Measurements from ENCODE around the gene TIFAB. TPM values are rescaled to one million over a fixed set of nuclear protein-coding genes. Genes with fewer than 3 reads are reported as not detected.

TIFAB gene
- polyA plus RNA-seq, 2 of the 4 experiments (the other 2 are of a cell fraction) = not detected

GRCh38 chr5:135471726-135472125 is 19.6 kb upstream of the TIFAB start (continued):
- no peak for TF ChIP-seq ELK1 (IDR thresholded peaks at IDR 0.05; ENCODE audit: low read depth, low read length)
- TF ChIP-seq SREBF2 (IDR thresholded peaks at IDR 0.05) = no peak
- no peak for TF ChIP-seq MAZ (IDR thresholded peaks at IDR 0.05; ENCODE audit: borderline replicate concordance, low read depth, low read length)
- no peak for TF ChIP-seq HDAC2 (IDR thresholded peaks at IDR 0.05)
- TF ChIP-seq GATA3 (IDR thresholded peaks at IDR 0.05; ENCODE audit: borderline replicate concordance) = no peak

- DNase-seq (ENCODE audit: low read depth in 1 of 2, low spot score in 1 of 2) = no peak
- ChIA-PET CTCF (interaction anchor here (0.6 to 37.5 kb wide), 6 partner anchors 12 to 349 kb away, joined by 3 to 1932 read pairs (median 4); no protein-coding TSS in a partner anchor), POLR2A (no interaction called here)
- ATAC-seq = no peak
- TF ChIP-seq JUNB (IDR thresholded peaks at IDR 0.05) = no peak
- TF ChIP-seq KDM1A (IDR thresholded peaks at IDR 0.05; ENCODE audit: low read depth) = no peak
- no peak for TF ChIP-seq HOXB5 (CRISPR knock-in tag; IDR thresholded peaks at IDR 0.05)
- TF ChIP-seq CBX2 (IDR thresholded peaks at IDR 0.05; ENCODE audit: borderline replicate concordance, low read depth) = no peak
- TF ChIP-seq ELK1 (IDR thresholded peaks at IDR 0.05; ENCODE audit: low read depth, low read length) = no peak
- TF ChIP-seq HDAC2 (IDR thresholded peaks at IDR 0.05) = no peak
- TF ChIP-seq, protein P1, sequence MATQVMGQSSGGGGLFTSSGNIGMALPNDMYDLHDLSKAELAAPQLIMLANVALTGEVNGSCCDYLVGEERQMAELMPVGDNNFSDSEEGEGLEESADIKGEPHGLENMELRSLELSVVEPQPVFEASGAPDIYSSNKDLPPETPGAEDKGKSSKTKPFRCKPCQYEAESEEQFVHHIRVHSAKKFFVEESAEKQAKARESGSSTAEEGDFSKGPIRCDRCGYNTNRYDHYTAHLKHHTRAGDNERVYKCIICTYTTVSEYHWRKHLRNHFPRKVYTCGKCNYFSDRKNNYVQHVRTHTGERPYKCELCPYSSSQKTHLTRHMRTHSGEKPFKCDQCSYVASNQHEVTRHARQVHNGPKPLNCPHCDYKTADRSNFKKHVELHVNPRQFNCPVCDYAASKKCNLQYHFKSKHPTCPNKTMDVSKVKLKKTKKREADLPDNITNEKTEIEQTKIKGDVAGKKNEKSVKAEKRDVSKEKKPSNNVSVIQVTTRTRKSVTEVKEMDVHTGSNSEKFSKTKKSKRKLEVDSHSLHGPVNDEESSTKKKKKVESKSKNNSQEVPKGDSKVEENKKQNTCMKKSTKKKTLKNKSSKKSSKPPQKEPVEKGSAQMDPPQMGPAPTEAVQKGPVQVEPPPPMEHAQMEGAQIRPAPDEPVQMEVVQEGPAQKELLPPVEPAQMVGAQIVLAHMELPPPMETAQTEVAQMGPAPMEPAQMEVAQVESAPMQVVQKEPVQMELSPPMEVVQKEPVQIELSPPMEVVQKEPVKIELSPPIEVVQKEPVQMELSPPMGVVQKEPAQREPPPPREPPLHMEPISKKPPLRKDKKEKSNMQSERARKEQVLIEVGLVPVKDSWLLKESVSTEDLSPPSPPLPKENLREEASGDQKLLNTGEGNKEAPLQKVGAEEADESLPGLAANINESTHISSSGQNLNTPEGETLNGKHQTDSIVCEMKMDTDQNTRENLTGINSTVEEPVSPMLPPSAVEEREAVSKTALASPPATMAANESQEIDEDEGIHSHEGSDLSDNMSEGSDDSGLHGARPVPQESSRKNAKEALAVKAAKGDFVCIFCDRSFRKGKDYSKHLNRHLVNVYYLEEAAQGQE (IDR thresholded peaks at IDR 0.05) = no peak
- TF ChIP-seq ZNF302 (CRISPR knock-in tag; IDR thresholded peaks at IDR 0.05) = no peak
- no peak for TF ChIP-seq JUN (IDR thresholded peaks at IDR 0.05)
- TF ChIP-seq, protein P2, sequence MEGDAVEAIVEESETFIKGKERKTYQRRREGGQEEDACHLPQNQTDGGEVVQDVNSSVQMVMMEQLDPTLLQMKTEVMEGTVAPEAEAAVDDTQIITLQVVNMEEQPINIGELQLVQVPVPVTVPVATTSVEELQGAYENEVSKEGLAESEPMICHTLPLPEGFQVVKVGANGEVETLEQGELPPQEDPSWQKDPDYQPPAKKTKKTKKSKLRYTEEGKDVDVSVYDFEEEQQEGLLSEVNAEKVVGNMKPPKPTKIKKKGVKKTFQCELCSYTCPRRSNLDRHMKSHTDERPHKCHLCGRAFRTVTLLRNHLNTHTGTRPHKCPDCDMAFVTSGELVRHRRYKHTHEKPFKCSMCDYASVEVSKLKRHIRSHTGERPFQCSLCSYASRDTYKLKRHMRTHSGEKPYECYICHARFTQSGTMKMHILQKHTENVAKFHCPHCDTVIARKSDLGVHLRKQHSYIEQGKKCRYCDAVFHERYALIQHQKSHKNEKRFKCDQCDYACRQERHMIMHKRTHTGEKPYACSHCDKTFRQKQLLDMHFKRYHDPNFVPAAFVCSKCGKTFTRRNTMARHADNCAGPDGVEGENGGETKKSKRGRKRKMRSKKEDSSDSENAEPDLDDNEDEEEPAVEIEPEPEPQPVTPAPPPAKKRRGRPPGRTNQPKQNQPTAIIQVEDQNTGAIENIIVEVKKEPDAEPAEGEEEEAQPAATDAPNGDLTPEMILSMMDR (IDR thresholded peaks at IDR 0.05) = no peak
- TF ChIP-seq KDM5A (IDR thresholded peaks at IDR 0.05) = no peak
- TF ChIP-seq, protein P3, sequence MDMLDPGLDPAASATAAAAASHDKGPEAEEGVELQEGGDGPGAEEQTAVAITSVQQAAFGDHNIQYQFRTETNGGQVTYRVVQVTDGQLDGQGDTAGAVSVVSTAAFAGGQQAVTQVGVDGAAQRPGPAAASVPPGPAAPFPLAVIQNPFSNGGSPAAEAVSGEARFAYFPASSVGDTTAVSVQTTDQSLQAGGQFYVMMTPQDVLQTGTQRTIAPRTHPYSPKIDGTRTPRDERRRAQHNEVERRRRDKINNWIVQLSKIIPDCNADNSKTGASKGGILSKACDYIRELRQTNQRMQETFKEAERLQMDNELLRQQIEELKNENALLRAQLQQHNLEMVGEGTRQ (IDR thresholded peaks at IDR 0.05) = no peak
- H3K9me3 ChIP-seq = no peaks in the 10 kb centered on the region
- no peak for FAIRE-seq
- no peaks in the 10 kb centered on the region for H3K4me1 ChIP-seq
- no peak overlapping the region for H3K4me3 ChIP-seq
- WGBS (ENCODE audit: missing lambda C conversion rate) = 56% methylated on average over 5 of the region's 5 CpGs
- no peak overlapping the region for H3K4me2 ChIP-seq
- H3K27ac ChIP-seq = no peak overlapping the region
Measured at GRCh38 chr5:135469911-135470310, 17.8 kb upstream of the TIFAB start.

DNA sequence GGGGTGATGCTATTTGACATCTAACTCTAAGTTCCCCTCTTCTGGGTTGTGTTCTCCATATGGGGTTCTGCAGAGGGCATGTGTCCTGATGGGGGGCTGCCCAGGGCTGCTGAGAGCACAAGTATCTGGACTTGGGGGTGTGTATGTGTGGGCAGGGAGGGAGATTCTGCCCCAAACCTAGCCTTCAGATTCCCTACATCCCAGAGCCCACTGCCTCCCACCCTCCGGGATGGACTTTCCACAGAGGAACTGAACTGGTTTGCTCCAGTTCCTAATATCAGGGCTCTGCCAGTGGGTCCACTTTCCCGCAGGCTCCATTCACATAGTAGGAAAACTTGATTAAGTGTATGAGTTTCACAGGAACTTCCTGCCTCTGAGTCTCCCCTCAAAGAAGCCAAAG is 16.4 kb upstream of the TIFAB start:
- Histone ChIP-seq H3K27ac (no peak overlapping the region), H3K9me3 (no peaks in the 10 kb centered on the region), H3K4me1 (no peaks in the 10 kb centered on the region), H3K4me2 (no peak overlapping the region), H3K4me3 (no peak overlapping the region)
- POLR2A ChIA-PET = no interaction called here
- ATAC-seq (no peak), DNase-seq (ENCODE audit: low read depth in 1 of 2, low spot score in 1 of 2) (no peak), FAIRE-seq (no peak)
- WGBS (ENCODE audit: missing lambda C conversion rate) = 63% methylated on average over 2 of the region's 2 CpGs
- CTCF ChIA-PET = interaction anchor here (0.9 to 37.5 kb wide), 4 partner anchors 12 to 93 kb away, joined by 3 to 1932 read pairs (median 62); partner anchors contain the start of gene DCANP1
- no peak for TF ChIP-seq EHMT2 (IDR thresholded peaks at IDR 0.05; ENCODE audit: low read depth)
- TF ChIP-seq, protein P2 (IDR thresholded peaks at IDR 0.05) = no peak
- no peak for TF ChIP-seq HOXB13 (CRISPR knock-in tag; IDR thresholded peaks at IDR 0.05; ENCODE audit: low read depth)
- no peak for TF ChIP-seq FOXS1 (CRISPR knock-in tag; IDR thresholded peaks at IDR 0.05)
- TF ChIP-seq, protein P3 (IDR thresholded peaks at IDR 0.05) = no peak
- TF ChIP-seq EHF (CRISPR knock-in tag; IDR thresholded peaks at IDR 0.05) = no peak
- TF ChIP-seq, protein P4, sequence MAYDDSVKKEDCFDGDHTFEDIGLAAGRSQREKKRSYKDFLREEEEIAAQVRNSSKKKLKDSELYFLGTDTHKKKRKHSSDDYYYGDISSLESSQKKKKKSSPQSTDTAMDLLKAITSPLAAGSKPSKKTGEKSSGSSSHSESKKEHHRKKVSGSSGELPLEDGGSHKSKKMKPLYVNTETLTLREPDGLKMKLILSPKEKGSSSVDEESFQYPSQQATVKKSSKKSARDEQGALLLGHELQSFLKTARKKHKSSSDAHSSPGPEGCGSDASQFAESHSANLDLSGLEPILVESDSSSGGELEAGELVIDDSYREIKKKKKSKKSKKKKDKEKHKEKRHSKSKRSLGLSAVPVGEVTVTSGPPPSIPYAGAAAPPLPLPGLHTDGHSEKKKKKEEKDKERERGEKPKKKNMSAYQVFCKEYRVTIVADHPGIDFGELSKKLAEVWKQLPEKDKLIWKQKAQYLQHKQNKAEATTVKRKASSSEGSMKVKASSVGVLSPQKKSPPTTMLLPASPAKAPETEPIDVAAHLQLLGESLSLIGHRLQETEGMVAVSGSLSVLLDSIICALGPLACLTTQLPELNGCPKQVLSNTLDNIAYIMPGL (CRISPR knock-in tag; IDR thresholded peaks at IDR 0.05; ENCODE audit: borderline replicate concordance) = no peak
